Spinal cord (tissue), 10 donors: Measurements from ENCODE around the gene USP37. TPM values are rescaled to one million over a fixed set of nuclear protein-coding genes. Genes with fewer than 3 reads are reported as not detected.
A peak's percentile ranks its signal among the peaks of the same experiment; 100 is the strongest.

Experiments
- DNase-seq, 6 donors: peaks; one replicate each; pipeline versions ENCODE4 v3.0.0 to v3.0.0-alpha.2; 2013 to 2015; ENCODE audit warnings: low spot score in 6 of 6, low read depth in 4 of 6
- H3K27ac ChIP-seq: one replicate; pipeline ENCODE4 v1.5.1; 2013; ENCODE audit warnings: low read depth, low read length, control low read depth
- H3K27me3 ChIP-seq: one replicate; pipeline ENCODE4 v1.6.1; 2013; ENCODE audit warnings: low read length; ENCODE audit not compliant: control insufficient read depth, insufficient read depth
- H3K36me3 ChIP-seq: one replicate; pipeline ENCODE4 v1.6.1; 2013; ENCODE audit warnings: low read length; ENCODE audit not compliant: control insufficient read depth, insufficient read depth
- H3K4me1 ChIP-seq: one replicate; pipeline ENCODE4 v1.6.1; 2013; ENCODE audit warnings: low read length; ENCODE audit not compliant: control insufficient read depth, insufficient read depth
- H3K4me3 ChIP-seq: one replicate; pipeline ENCODE4 v1.5.1; 2013; ENCODE audit warnings: low read depth, low read length, control low read depth
- H3K9me3 ChIP-seq: one replicate; pipeline ENCODE4 v1.6.1; 2013; ENCODE audit warnings: low read length; ENCODE audit not compliant: control insufficient read depth, insufficient read depth
- WGBS: methylation state at CpG from one replicate; pipeline ENCODE4 v1.1.5; 2013; ENCODE audit warnings: missing lambda C conversion rate; ENCODE audit not compliant: insufficient coverage; 5-methylcytosine and 5-hydroxymethylcytosine counted together
- polyA plus RNA-seq, 2 donors: library from polyadenylated mRNA; unstranded; fragments of 120-200 nt; gene quantifications; one replicate each; pipeline ENCODE4 v1.2.1, GENCODE V29; 2013; ENCODE audit not compliant: insufficient read length in 2 of 2
- total RNA-seq, 2 donors: library from RNA; depleted of rRNA in 1 of 2; stranded (reverse); fragments of 120-200 nt in 1 of 2; fragments of >200 nt in 1 of 2; gene quantifications; one replicate each; pipeline versions ENCODE4 v1.2.3 to v1.2.4, GENCODE V29; 2013 to 2014
- donor health status: healthy.

Gene USP37
- total and polyA plus RNA-seq, 4 donors, result 8.7 to 29.7 (median 13.4) TPM

GRCh38 chr2:218407717-218408116 is 160.4 kb downstream of the USP37 start:
- WGBS, result 82% methylated on average over 6 of the region's 8 CpGs
- DNase-seq, result no peak
- Histone ChIP-seq H3K27ac (no peak overlapping the region), H3K4me3 (no peak overlapping the region), H3K4me1 (peaks cover 38% of the 10 kb centered on the region), H3K27me3 (no peaks in the 10 kb centered on the region), H3K36me3 (peaks cover 28% of the 10 kb centered on the region), H3K9me3 (no peaks in the 10 kb centered on the region)

- Histone ChIP-seq H3K27ac (peak overlapping the region; percentile 98), H3K4me3 (peak overlapping the region; percentile 69), H3K27me3 (no peaks in the 10 kb centered on the region), H3K36me3 (peaks cover 34% of the 10 kb centered on the region), H3K9me3 (no peaks in the 10 kb centered on the region), H3K4me1 (peaks cover 44% of the 10 kb centered on the region)
- WGBS, result 15% methylated on average over 11 of the region's 13 CpGs
- DNase-seq, result peak in 2 of 6 donors; percentile 71 to 84
Observed at GRCh38 chr2:218406949-218407618, 161.1 kb downstream of the USP37 start.

- Histone ChIP-seq H3K9me3 (no peaks in the 10 kb centered on the region), H3K27ac (peak overlapping the region; percentile 98), H3K4me1 (peaks cover 51% of the 10 kb centered on the region), H3K36me3 (peaks cover 41% of the 10 kb centered on the region), H3K27me3 (no peaks in the 10 kb centered on the region), H3K4me3 (peak overlapping the region; percentile 69)
- 0% methylated on average over 50 of the region's 56 CpGs for WGBS
- peak in 5 of 6 donors; percentile 85 to 98 (median 90) for DNase-seq
Observed at GRCh38 chr2:218406209-218406948, 161.8 kb downstream of the USP37 start.

GRCh38 chr2:218405746-218406208 is 162.4 kb downstream of the USP37 start:
- Histone ChIP-seq H3K27ac (peak overlapping the region; percentile 97), H3K9me3 (no peaks in the 10 kb centered on the region), H3K4me1 (peaks cover 57% of the 10 kb centered on the region), H3K27me3 (no peaks in the 10 kb centered on the region), H3K4me3 (peak overlapping the region; percentile 47), H3K36me3 (peaks cover 46% of the 10 kb centered on the region)
- WGBS, result 2% methylated on average over 8 of the region's 15 CpGs
- DNase-seq, result peak in 1 of 6 donors; percentile 53

GRCh38 chr2:218405086-218405745 is 162.9 kb downstream of the USP37 start:
- H3K4me3 ChIP-seq, result no peak overlapping the region
- WGBS, result no CpG with 5 or more reads among the region's 8 CpGs
- H3K4me1 ChIP-seq, result peaks cover 61% of the 10 kb centered on the region
- H3K9me3 ChIP-seq, result no peaks in the 10 kb centered on the region
- no peak for DNase-seq
- peaks cover 46% of the 10 kb centered on the region for H3K36me3 ChIP-seq
- H3K27ac ChIP-seq, result peak overlapping the region; percentile 97
- no peaks in the 10 kb centered on the region for H3K27me3 ChIP-seq

GRCh38 chr2:218404351-218405085 is 163.6 kb downstream of the USP37 start:
- peaks cover 46% of the 10 kb centered on the region for H3K36me3 ChIP-seq
- H3K4me1 ChIP-seq, result peaks cover 61% of the 10 kb centered on the region
- H3K4me3 ChIP-seq, result no peak overlapping the region
- H3K27me3 ChIP-seq, result no peaks in the 10 kb centered on the region
- 82% methylated on average over 13 of the region's 16 CpGs for WGBS
- peak overlapping the region; percentile 33 for H3K27ac ChIP-seq
- no peak for DNase-seq
- no peaks in the 10 kb centered on the region for H3K9me3 ChIP-seq

GRCh38 chr2:218403810-218404209 is 164.3 kb downstream of the USP37 start:
- no peaks in the 10 kb centered on the region for H3K9me3 ChIP-seq
- 64% methylated on average over 4 of the region's 7 CpGs for WGBS
- H3K36me3 ChIP-seq, result peaks cover 46% of the 10 kb centered on the region
- no peak overlapping the region for H3K27ac ChIP-seq
- H3K27me3 ChIP-seq, result peaks cover 5% of the 10 kb centered on the region
- DNase-seq, result no peak
- no peak overlapping the region for H3K4me3 ChIP-seq
- H3K4me1 ChIP-seq, result peaks cover 66% of the 10 kb centered on the region

- no peak for DNase-seq
- no peak overlapping the region for H3K4me3 ChIP-seq
- no peak overlapping the region for H3K27ac ChIP-seq
- peaks cover 46% of the 10 kb centered on the region for H3K36me3 ChIP-seq
- WGBS, result 91% methylated on average over 23 of the region's 26 CpGs
- H3K9me3 ChIP-seq, result no peaks in the 10 kb centered on the region
- H3K27me3 ChIP-seq, result peaks cover 12% of the 10 kb centered on the region
- peaks cover 71% of the 10 kb centered on the region for H3K4me1 ChIP-seq
Observed at GRCh38 chr2:218402911-218403411, 165.2 kb downstream of the USP37 start.

- no peak for DNase-seq
- H3K36me3 ChIP-seq, result peaks cover 46% of the 10 kb centered on the region
- no peaks in the 10 kb centered on the region for H3K9me3 ChIP-seq
- peaks cover 17% of the 10 kb centered on the region for H3K27me3 ChIP-seq
- H3K4me3 ChIP-seq, result no peak overlapping the region
- H3K4me1 ChIP-seq, result peaks cover 71% of the 10 kb centered on the region
- no peak overlapping the region for H3K27ac ChIP-seq
- 86% methylated on average over 5 of the region's 8 CpGs for WGBS
Observed at GRCh38 chr2:218402491-218402901, 165.7 kb downstream of the USP37 start.
